ENCODE measurements around the gene FTCDNL1. TPM values are rescaled to one million over a fixed set of nuclear protein-coding genes. Genes with fewer than 3 reads are reported as not detected.

FTCDNL1 gene
- total and polyA plus RNA-seq, 2 donors (not counting 1 experiment from before 2014, with no cell fraction given) = 1.7 to 1.9 TPM

DNA sequence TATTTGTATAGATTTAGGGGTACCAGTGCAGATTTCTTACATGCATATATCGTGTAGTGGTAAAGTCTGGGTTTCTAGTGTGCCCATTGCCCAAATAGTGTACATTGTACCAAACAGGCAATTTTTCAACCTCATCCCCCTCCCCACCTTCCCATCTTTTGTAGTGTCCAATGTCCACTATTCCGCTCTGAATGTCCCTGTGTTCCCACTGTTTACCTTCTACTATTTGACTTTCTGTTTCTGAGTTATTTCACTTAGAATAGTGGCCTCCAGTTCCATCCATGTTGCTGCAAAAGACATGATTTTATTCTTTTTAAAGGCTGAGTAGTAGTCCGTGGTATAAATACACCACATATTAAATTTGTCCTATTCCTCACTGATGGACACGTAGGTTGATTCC is 132.9 kb downstream of the FTCDNL1 start:
- H2AFZ ChIP-seq (ENCODE audit: insufficient read depth, low read depth, low read length, poor library complexity, severe bottlenecking) = no peak overlapping the region
- DNase-seq (no peak), ATAC-seq (ENCODE audit: low read depth) (no peak)
- H3K79me2 ChIP-seq (ENCODE audit: control insufficient read depth, insufficient read depth, low read length) = no peaks in the 10 kb centered on the region
- WGBS (ENCODE audit: insufficient coverage) = no CpG with 5 or more reads among the region's 4 CpGs
- Mint-ChIP-seq H3K27me3 (peaks cover 3% of the 10 kb centered on the region), H3K4me1 (no peaks in the 10 kb centered on the region), H3K4me3 (no peak overlapping the region), H3K9me3 (ENCODE audit: insufficient read depth) (peaks cover 3% of the 10 kb centered on the region), H3K27ac (no peak overlapping the region)
- ChIA-PET POLR2A (no interaction called here), CTCF (no interaction called here)
- H3K27ac ChIP-seq (ENCODE audit: low read length in 2 of 2) = no peak overlapping the region
- no peaks in the 10 kb centered on the region for H4K20me1 ChIP-seq (ENCODE audit: control insufficient read depth, insufficient read depth, low read length, poor library complexity, severe bottlenecking)
- no peaks in the 10 kb centered on the region for H3K4me1 ChIP-seq (ENCODE audit: control insufficient read depth in 2 of 2, insufficient read depth in 2 of 2, low read length in 2 of 2)
- no peak overlapping the region for H3K9ac ChIP-seq (ENCODE audit: low read length)
- no peaks in the 10 kb centered on the region for H3K27me3 ChIP-seq (replicated peaks in 1 of 4; ENCODE audit: control extremely low read depth in 1 of 4, control insufficient read depth in 3 of 4, insufficient read depth in 4 of 4, low read length in 3 of 4)
- intact Hi-C loops (cut with micrococcal nuclease) = no loop called here
- no peak overlapping the region for H3K4me3 ChIP-seq (ENCODE audit: control extremely low read depth in 1 of 5, extremely low read depth in 1 of 5, insufficient read depth in 1 of 5, low read depth in 2 of 5, low read length in 4 of 5)
- no peaks in the 10 kb centered on the region for H3K36me3 ChIP-seq (replicated peaks in 1 of 2; ENCODE audit: control extremely low read depth in 1 of 2, control insufficient read depth in 1 of 2, extremely low read depth in 1 of 2, insufficient read depth in 2 of 2, low read length in 1 of 2)
- H3K4me2 ChIP-seq (replicated peaks; ENCODE audit: low read depth, low read length, poor library complexity, severe bottlenecking) = no peak overlapping the region
- H3K9me3 ChIP-seq (ENCODE audit: control extremely low read depth in 1 of 3, control insufficient read depth in 2 of 3, insufficient read depth in 1 of 3, low read length in 2 of 3) = peaks cover 0 to 1% (median 0%) of the 10 kb centered on the region in 3 donors
- TF ChIP-seq EZH2 (IDR thresholded peaks at IDR 0.05; ENCODE audit: borderline replicate concordance, insufficient read depth, low read depth, low read length, poor library complexity, severe bottlenecking) (no peak), CTCF (IDR thresholded peaks at IDR 0.05) (no peak)

- TF ChIP-seq EZH2 (IDR thresholded peaks at IDR 0.05; ENCODE audit: borderline replicate concordance, insufficient read depth, low read depth, low read length, poor library complexity, severe bottlenecking) (no peak), CTCF (IDR thresholded peaks at IDR 0.05) (no peak)
- Histone ChIP-seq H3K27me3 (replicated peaks in 1 of 4; ENCODE audit: control extremely low read depth in 1 of 4, control insufficient read depth in 3 of 4, insufficient read depth in 4 of 4, low read length in 3 of 4) (no peaks in the 10 kb centered on the region), H3K4me2 (replicated peaks; ENCODE audit: low read depth, low read length, poor library complexity, severe bottlenecking) (no peak overlapping the region), H3K9ac (ENCODE audit: low read length) (no peak overlapping the region), H3K36me3 (replicated peaks in 1 of 2; ENCODE audit: control extremely low read depth in 1 of 2, control insufficient read depth in 1 of 2, extremely low read depth in 1 of 2, insufficient read depth in 2 of 2, low read length in 1 of 2) (no peaks in the 10 kb centered on the region), H3K27ac (ENCODE audit: low read length in 2 of 2) (no peak overlapping the region), H2AFZ (ENCODE audit: insufficient read depth, low read depth, low read length, poor library complexity, severe bottlenecking) (no peak overlapping the region), H3K79me2 (ENCODE audit: control insufficient read depth, insufficient read depth, low read length) (no peaks in the 10 kb centered on the region), H3K9me3 (ENCODE audit: control extremely low read depth in 1 of 3, control insufficient read depth in 2 of 3, insufficient read depth in 1 of 3, low read length in 2 of 3) (peaks cover 0 to 1% (median 0%) of the 10 kb centered on the region in 3 donors), H4K20me1 (ENCODE audit: control insufficient read depth, insufficient read depth, low read length, poor library complexity, severe bottlenecking) (no peaks in the 10 kb centered on the region), H3K4me3 (ENCODE audit: control extremely low read depth in 1 of 5, extremely low read depth in 1 of 5, insufficient read depth in 1 of 5, low read depth in 2 of 5, low read length in 4 of 5) (no peak overlapping the region), H3K4me1 (ENCODE audit: control insufficient read depth in 2 of 2, insufficient read depth in 2 of 2, low read length in 2 of 2) (no peaks in the 10 kb centered on the region)
- no peak overlapping the region for H3K4me3 Mint-ChIP-seq
- peaks cover under 1% of the 10 kb centered on the region for H3K27me3 Mint-ChIP-seq
- H3K4me1 Mint-ChIP-seq = no peaks in the 10 kb centered on the region
- POLR2A ChIA-PET = no interaction called here
- DNase-seq (no peak), ATAC-seq (ENCODE audit: low read depth) (no peak)
- peaks cover 3% of the 10 kb centered on the region for H3K9me3 Mint-ChIP-seq (ENCODE audit: insufficient read depth)
- CTCF ChIA-PET = no interaction called here
- intact Hi-C loops (cut with micrococcal nuclease) = no loop called here
- no peak overlapping the region for H3K27ac Mint-ChIP-seq
These were observed 133.4 kb downstream of the FTCDNL1 start for GRCh38 chr2:199717587-199717907.
